ENCODE data around the gene ACOT7. TPM values are rescaled to one million over a fixed set of nuclear protein-coding genes. Genes with fewer than 3 reads are reported as not detected.
"Not testable (repeated sequence)": the region's sequence is repeated elsewhere in the genome, so short reads cannot be mapped to it uniquely, and the experiment has no call there.

ACOT7 gene
- total RNA-seq, 5 donors from 2014 or later (not counting 1 experiment from before 2014, with no cell fraction given), result 6.1 to 9.3 (median 7.4) TPM

DNA sequence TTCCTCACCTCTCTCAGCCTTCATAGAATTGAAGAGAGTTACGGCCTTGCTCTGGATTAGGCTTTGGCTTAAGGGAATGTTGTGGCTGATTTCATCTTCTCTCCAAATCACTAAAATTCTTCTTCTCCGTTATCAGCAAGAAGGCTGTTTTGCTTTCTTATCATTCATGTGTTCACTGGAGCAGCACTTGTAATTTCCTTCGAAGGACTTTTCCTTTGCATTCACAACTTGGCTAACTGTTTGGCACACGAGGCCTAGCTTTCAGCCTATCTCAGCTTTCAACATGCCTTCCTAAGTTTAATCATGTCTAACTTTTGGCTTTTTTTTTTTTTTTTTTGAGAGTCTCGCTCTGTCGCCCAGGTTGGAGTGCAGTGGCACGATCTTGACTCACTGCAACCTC is 21.3 kb downstream of the ACOT7 start:
- H3K36me3 Mint-ChIP-seq, result not testable (repeated sequence)
- 96% methylated on average over 3 of the region's 7 CpGs for WGBS (ENCODE audit: insufficient coverage)
- CTCF ChIA-PET, result interaction anchor here in 1 of 2 donors (0.6 kb wide), 1 partner anchor 21 kb away, joined by 3 read pairs; the partner anchor contains the start of gene ACOT7

DNA sequence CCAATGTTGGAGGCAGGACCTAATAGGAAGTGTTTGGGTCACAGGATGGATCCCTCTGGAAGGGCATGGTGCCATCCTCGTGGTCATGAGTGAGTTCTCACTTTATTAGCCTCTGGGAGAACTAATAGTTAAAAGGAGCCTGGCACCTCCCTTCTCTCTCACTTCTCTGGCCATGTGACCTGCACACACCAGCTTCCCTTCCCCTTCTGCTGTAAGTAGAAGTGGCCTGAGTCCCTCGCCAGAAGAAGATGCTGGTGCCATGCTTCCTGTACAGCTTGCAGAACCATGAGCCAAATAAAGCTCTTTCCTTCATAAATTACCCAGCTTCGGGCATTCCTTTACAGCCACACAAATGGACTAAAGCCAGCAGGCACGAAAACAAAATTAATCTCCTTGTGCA is 23.6 kb downstream of the ACOT7 start:
- Histone ChIP-seq H3K9me3 (no peaks in the 10 kb centered on the region), H3K4me1 (ENCODE audit: control insufficient read depth in 1 of 2, extremely low read depth in 1 of 2, insufficient read depth in 2 of 2, low read length in 2 of 2) (peaks cover 0 to 14% of the 10 kb centered on the region in 2 experiments), H3K27ac (ENCODE audit: low read length) (no peak overlapping the region), H3K4me3 (ENCODE audit: control insufficient read depth in 1 of 2, extremely low read depth in 1 of 2, low read length in 1 of 2) (no peak overlapping the region), H3K27me3 (replicated peaks in 1 of 2; ENCODE audit: control insufficient read depth in 2 of 2, extremely low read depth in 1 of 2, insufficient read depth in 2 of 2, low read length in 1 of 2) (no peaks in the 10 kb centered on the region), H3K36me3 (ENCODE audit: control insufficient read depth in 2 of 2, extremely low read depth in 1 of 2, insufficient read depth in 1 of 2, low read length in 1 of 2) (no peaks in the 10 kb centered on the region)
- Mint-ChIP-seq H3K36me3 (no peaks in the 10 kb centered on the region), H3K27me3 (no peaks in the 10 kb centered on the region), H3K4me1 (peaks cover 12 to 23% (median 20%) of the 10 kb centered on the region in 3 donors), H3K4me3 (no peak overlapping the region), H3K27ac (peak overlapping the region in 1 of 2 donors; percentile 39), H3K9me3 (no peaks in the 10 kb centered on the region)
- DNase-seq (no peak), ATAC-seq (replicated peaks in 1 of 4) (no peak)
- CTCF ChIA-PET, result interaction anchor here in 1 of 2 donors (1.1 to 1.8 kb wide), 2 partner anchors 22 to 36 kb away, joined by 3 read pairs; no protein-coding TSS in a partner anchor
- 63% methylated on average over 1 of the region's 4 CpGs for WGBS (ENCODE audit: insufficient coverage)
- POLR2A ChIA-PET, result interaction anchor here in 1 of 2 donors (0.5 kb wide), 1 partner anchor 1964 kb away, joined by 3 read pairs; no protein-coding TSS in a partner anchor

More for the DNA sequence above, 21.3 kb downstream of the ACOT7 start:
- H3K27ac ChIP-seq (ENCODE audit: low read length); DNase-seq; H3K4me3 Mint-ChIP-seq; H3K9me3 ChIP-seq; H3K36me3 ChIP-seq (ENCODE audit: control insufficient read depth in 2 of 2, extremely low read depth in 1 of 2, insufficient read depth in 1 of 2, low read length in 1 of 2); H3K27ac Mint-ChIP-seq; H3K4me1 ChIP-seq (ENCODE audit: control insufficient read depth in 1 of 2, extremely low read depth in 1 of 2, insufficient read depth in 2 of 2, low read length in 2 of 2); POLR2A ChIA-PET; ATAC-seq (replicated peaks in 1 of 4); H3K9me3 Mint-ChIP-seq; H3K27me3 ChIP-seq (replicated peaks in 1 of 2; ENCODE audit: control insufficient read depth in 2 of 2, extremely low read depth in 1 of 2, insufficient read depth in 2 of 2, low read length in 1 of 2); H3K4me3 ChIP-seq (ENCODE audit: control insufficient read depth in 1 of 2, extremely low read depth in 1 of 2, low read length in 1 of 2); H3K27me3 Mint-ChIP-seq: not testable (repeated sequence)
- H3K4me1 Mint-ChIP-seq, result peaks cover 2 to 11% (median 9%) of the 10 kb centered on the region in 3 donors

DNA sequence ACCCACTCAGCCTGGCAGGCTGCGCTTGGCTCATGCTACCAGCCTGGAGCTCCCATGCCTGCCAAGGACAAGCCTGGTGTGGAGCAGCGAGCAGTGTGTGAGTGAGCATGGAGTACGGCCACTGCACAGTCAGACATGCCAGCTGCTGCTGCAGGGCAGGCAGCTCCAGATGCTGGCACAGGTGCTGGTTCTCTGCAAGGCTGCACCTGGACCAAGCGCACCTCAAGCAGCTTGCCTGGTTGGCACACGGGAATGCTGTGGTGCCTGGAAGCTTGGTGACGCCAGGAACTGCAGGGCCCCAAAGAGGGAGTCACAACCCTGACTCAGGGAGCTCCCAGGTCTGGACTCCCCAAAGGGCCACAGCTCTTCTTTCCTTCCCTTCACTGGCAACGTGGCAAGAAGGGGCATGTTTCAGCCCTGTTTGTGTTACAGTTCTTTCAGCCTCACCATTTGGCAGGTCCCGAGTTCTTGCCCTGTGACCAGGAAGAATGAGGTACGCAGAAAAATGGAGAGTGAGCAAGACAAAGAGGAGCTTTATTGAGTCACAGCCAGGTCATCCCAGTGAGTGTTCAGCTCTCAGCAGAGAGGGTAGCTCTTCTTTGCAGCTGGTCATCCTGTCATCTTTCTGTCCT is 26.1 kb downstream of the ACOT7 start:
- no peaks in the 10 kb centered on the region for H3K27me3 Mint-ChIP-seq
- 97% methylated on average over 8 of the region's 9 CpGs for WGBS (ENCODE audit: insufficient coverage)
- H3K36me3 Mint-ChIP-seq, result no peaks in the 10 kb centered on the region
- POLR2A ChIA-PET, result interaction anchor here in 1 of 2 donors (0.6 kb wide), 1 partner anchor 26 kb away, joined by 3 read pairs; no protein-coding TSS in a partner anchor
- no peak for ATAC-seq (replicated peaks in 1 of 4)
- no peaks in the 10 kb centered on the region for H3K9me3 Mint-ChIP-seq
- CTCF ChIA-PET, result interaction anchor here in 1 of 2 donors (0.6 kb wide), 1 partner anchor 83 kb away, joined by 4 read pairs; no protein-coding TSS in a partner anchor
- Histone ChIP-seq H3K36me3 (ENCODE audit: control insufficient read depth in 2 of 2, extremely low read depth in 1 of 2, insufficient read depth in 1 of 2, low read length in 1 of 2) (no peaks in the 10 kb centered on the region), H3K9me3 (no peaks in the 10 kb centered on the region), H3K27me3 (replicated peaks in 1 of 2; ENCODE audit: control insufficient read depth in 2 of 2, extremely low read depth in 1 of 2, insufficient read depth in 2 of 2, low read length in 1 of 2) (peaks cover 0 to 2% of the 10 kb centered on the region in 2 experiments), H3K4me1 (ENCODE audit: control insufficient read depth in 1 of 2, extremely low read depth in 1 of 2, insufficient read depth in 2 of 2, low read length in 2 of 2) (peaks cover 5 to 37% of the 10 kb centered on the region in 2 experiments), H3K4me3 (ENCODE audit: control insufficient read depth in 1 of 2, extremely low read depth in 1 of 2, low read length in 1 of 2) (no peak overlapping the region), H3K27ac (ENCODE audit: low read length) (no peak overlapping the region)
- no peak overlapping the region for H3K27ac Mint-ChIP-seq
- H3K4me3 Mint-ChIP-seq, result no peak overlapping the region
- peaks cover 30 to 41% (median 38%) of the 10 kb centered on the region in 3 donors for H3K4me1 Mint-ChIP-seq
- DNase-seq, result no peak

DNA sequence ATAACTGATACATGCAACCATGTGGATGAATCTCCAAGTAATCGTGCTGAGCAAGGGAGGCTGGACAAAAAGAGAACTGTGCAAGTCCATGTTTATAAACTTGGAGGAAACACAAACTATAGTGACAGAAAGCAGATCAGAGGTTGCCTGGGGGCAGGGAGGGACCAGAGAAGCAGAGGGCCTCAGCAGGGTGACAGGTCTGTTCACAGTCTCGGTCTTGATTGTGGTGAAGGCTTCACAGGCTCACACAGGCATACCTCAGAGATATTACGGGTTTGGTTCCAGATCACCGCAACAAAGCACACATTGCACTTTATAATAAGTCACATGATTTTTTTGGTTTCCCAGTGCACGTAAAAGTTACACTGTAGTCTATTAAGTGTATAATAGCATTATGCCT is 28.5 kb downstream of the ACOT7 start:
- H3K4me1 Mint-ChIP-seq, result peaks cover 39 to 46% (median 46%) of the 10 kb centered on the region in 3 donors
- 17% methylated on average over 2 of the region's 5 CpGs for whole genome bisulfite sequencing (ENCODE audit: insufficient coverage)
- ChIA-PET POLR2A (interaction anchor here in 1 of 2 donors (0.6 kb wide), 1 partner anchor 17 kb away, joined by 5 read pairs; no protein-coding TSS in a partner anchor), CTCF (interaction anchor here (0.7 to 0.8 kb wide), 2 partner anchors 13 to 102 kb away, joined by 3 read pairs; no protein-coding TSS in a partner anchor)
- Histone ChIP-seq H3K27me3 (replicated peaks in 1 of 2; ENCODE audit: control insufficient read depth in 2 of 2, extremely low read depth in 1 of 2, insufficient read depth in 2 of 2, low read length in 1 of 2) (peaks cover 0 to 2% of the 10 kb centered on the region in 2 experiments), H3K9me3 (no peaks in the 10 kb centered on the region), H3K4me3 (ENCODE audit: control insufficient read depth in 1 of 2, extremely low read depth in 1 of 2, low read length in 1 of 2) (no peak overlapping the region), H3K27ac (ENCODE audit: low read length) (peak overlapping the region; percentile 57), H3K4me1 (ENCODE audit: control insufficient read depth in 1 of 2, extremely low read depth in 1 of 2, insufficient read depth in 2 of 2, low read length in 2 of 2) (peaks cover 7 to 45% of the 10 kb centered on the region in 2 experiments), H3K36me3 (ENCODE audit: control insufficient read depth in 2 of 2, extremely low read depth in 1 of 2, insufficient read depth in 1 of 2, low read length in 1 of 2) (no peaks in the 10 kb centered on the region)
- ATAC-seq (replicated peaks in 1 of 4), result peak; percentile 72 to 98 (median 89)
- no peaks in the 10 kb centered on the region for H3K27me3 Mint-ChIP-seq
- no peaks in the 10 kb centered on the region for H3K9me3 Mint-ChIP-seq
- H3K27ac Mint-ChIP-seq, result peak overlapping the region; percentile 87 to 88
- no peaks in the 10 kb centered on the region for H3K36me3 Mint-ChIP-seq
- peak in 33 of 35 experiments; percentile 19 to 82 (median 60) for DNase-seq
- H3K4me3 Mint-ChIP-seq, result peak overlapping the region in 1 of 3 donors; percentile 64

DNA sequence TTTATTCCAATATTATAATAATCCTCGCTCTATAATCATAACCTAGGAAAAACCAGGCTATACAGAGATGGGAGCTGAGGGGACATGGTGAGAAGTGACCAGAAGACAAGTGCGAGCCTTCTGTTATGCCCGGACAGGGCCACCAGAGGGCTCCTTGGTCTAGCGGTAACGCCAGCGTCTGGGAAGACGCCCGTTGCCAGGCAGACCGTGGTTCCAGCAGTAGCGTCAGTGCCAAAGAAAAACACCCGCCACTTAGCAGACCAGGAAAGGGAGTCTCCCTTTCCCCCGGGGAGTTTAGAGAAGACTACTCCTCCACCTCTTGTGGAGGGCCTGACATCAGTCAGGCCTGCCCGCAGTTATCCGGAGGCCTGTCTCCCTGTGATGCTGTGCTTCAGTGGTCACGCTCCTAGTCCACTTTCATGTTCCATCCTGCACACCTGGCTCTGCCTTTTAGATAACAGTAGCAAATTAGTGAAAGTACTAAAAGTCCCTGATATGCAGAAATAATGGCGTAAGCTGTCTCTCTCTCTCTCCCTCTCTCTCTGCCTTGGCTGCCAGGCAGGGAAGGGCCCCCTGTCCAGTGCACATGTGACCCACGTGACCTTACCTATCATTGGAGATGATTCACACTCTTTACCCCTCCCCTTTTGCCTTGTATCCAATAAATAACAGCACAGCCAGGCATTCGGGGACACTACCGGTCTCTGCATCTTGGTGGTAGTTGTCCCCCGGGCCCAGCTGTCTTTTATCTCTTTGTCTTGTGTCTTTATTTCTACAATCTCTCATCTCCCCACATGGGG is 30.3 kb downstream of the ACOT7 start:
- POLR2A ChIA-PET, result interaction anchor here in 1 of 2 donors (0.6 kb wide), 1 partner anchor 30 kb away, joined by 6 read pairs; the partner anchor contains the start of gene ACOT7
- CTCF ChIA-PET, result not testable (repeated sequence)

DNA sequence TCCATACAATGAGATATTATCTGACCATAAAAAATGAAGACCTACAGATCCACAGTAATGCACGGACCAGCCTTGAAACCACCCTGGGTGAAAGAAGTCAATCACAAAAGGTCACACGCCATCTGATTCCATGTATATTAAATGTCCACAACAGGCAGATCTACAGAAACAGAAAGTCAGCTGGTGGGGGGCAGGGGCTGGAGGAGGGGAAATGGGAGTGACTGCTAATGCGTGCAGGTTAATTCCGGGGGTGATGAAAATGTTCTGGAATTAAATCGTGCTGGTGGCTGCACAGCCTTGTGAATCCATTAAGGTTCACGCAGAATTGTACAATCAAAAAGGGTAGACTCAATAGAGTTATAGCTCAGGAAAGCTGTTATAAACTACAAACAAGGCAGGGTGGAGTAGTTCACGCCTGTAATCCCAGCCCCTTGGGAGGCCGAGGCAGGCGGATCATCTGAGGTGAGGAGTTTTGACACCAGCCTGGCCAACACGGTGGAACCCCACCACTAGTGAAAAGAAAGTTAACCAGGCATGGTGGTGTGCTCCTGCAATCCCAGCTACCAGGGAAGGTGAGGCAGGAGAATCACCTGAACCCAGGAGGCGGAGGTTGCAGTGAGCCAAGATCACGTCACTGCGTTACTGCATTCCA is 32.3 kb downstream of the ACOT7 start:
- H3K27ac ChIP-seq (ENCODE audit: low read length), result no peak overlapping the region
- Mint-ChIP-seq H3K4me1 (peaks cover 59 to 69% (median 66%) of the 10 kb centered on the region in 3 donors), H3K9me3 (no peaks in the 10 kb centered on the region), H3K27me3 (no peaks in the 10 kb centered on the region), H3K27ac (no peak overlapping the region), H3K36me3 (no peaks in the 10 kb centered on the region), H3K4me3 (peak overlapping the region in 1 of 3 donors; percentile 79)
- 90% methylated on average over 3 of the region's 13 CpGs for WGBS (ENCODE audit: insufficient coverage)
- POLR2A ChIA-PET, result no interaction called here
- DNase-seq (no peak), ATAC-seq (replicated peaks in 1 of 4) (no peak)
- CTCF ChIA-PET, result no interaction called here
- H3K4me3 ChIP-seq (ENCODE audit: control insufficient read depth in 1 of 2, extremely low read depth in 1 of 2, low read length in 1 of 2), result no peak overlapping the region
- H3K4me1 ChIP-seq (ENCODE audit: control insufficient read depth in 1 of 2, extremely low read depth in 1 of 2, insufficient read depth in 2 of 2, low read length in 2 of 2), result peaks cover 18 to 72% of the 10 kb centered on the region in 2 experiments
- H3K36me3 ChIP-seq (ENCODE audit: control insufficient read depth in 2 of 2, extremely low read depth in 1 of 2, insufficient read depth in 1 of 2, low read length in 1 of 2), result no peaks in the 10 kb centered on the region
- no peaks in the 10 kb centered on the region for H3K9me3 ChIP-seq
- H3K27me3 ChIP-seq (replicated peaks in 1 of 2; ENCODE audit: control insufficient read depth in 2 of 2, extremely low read depth in 1 of 2, insufficient read depth in 2 of 2, low read length in 1 of 2), result peaks cover 0 to 2% of the 10 kb centered on the region in 2 experiments

More for the DNA sequence above, 30.3 kb downstream of the ACOT7 start:
- H3K4me1 ChIP-seq (ENCODE audit: control insufficient read depth in 1 of 2, extremely low read depth in 1 of 2, insufficient read depth in 2 of 2, low read length in 2 of 2), result peaks cover 18 to 62% of the 10 kb centered on the region in 2 experiments
- not testable (repeated sequence) for H3K27ac ChIP-seq (ENCODE audit: low read length); ATAC-seq (replicated peaks in 1 of 4); H3K27me3 ChIP-seq (replicated peaks in 1 of 2; ENCODE audit: control insufficient read depth in 2 of 2, extremely low read depth in 1 of 2, insufficient read depth in 2 of 2, low read length in 1 of 2); H3K9me3 ChIP-seq; H3K36me3 Mint-ChIP-seq; H3K4me3 ChIP-seq (ENCODE audit: control insufficient read depth in 1 of 2, extremely low read depth in 1 of 2, low read length in 1 of 2); H3K9me3 Mint-ChIP-seq; H3K27me3 Mint-ChIP-seq; H3K36me3 ChIP-seq (ENCODE audit: control insufficient read depth in 2 of 2, extremely low read depth in 1 of 2, insufficient read depth in 1 of 2, low read length in 1 of 2)
- WGBS (ENCODE audit: insufficient coverage), result 43% methylated on average over 13 of the region's 20 CpGs
- peaks cover 56 to 57% (median 57%) of the 10 kb centered on the region in 3 donors for H3K4me1 Mint-ChIP-seq
- H3K27ac Mint-ChIP-seq, result peak overlapping the region in 1 of 2 donors; percentile 79
- peak overlapping the region in 1 of 3 donors; percentile 37 for H3K4me3 Mint-ChIP-seq
- peak in 7 of 35 experiments; percentile 10 to 40 (median 28) for DNase-seq

All from T-cell (primary cell).